ENCODE measurements around the gene SVEP1. TPM values are rescaled to one million over a fixed set of nuclear protein-coding genes. Genes with fewer than 3 reads are reported as not detected.

SVEP1 gene
- polyA plus RNA-seq, 1 of the 3 experiments (the other 2 are of a cell fraction) = 0.10 TPM

GRCh38 chr9:110443146-110443865, 136.2 kb downstream of the SVEP1 start (continued):
- TF ChIP-seq PBX3 (IDR thresholded peaks at IDR 0.05) (peak; percentile 12; the same call in 1 of the 2 replicates), CHD2 (IDR thresholded peaks at IDR 0.05; ENCODE audit: low read length, partially characterized antibody) (peak; percentile 53), NFIC (IDR thresholded peaks at IDR 0.05; ENCODE audit: borderline replicate concordance) (peak; percentile 23; the same call in 1 of the 2 replicates), RFX5 (IDR thresholded peaks at IDR 0.05; ENCODE audit: low read length) (no peak), FOSL2 (IDR thresholded peaks at IDR 0.05; ENCODE audit: borderline replicate concordance, low read depth) (no peak)

GRCh38 chr9:110440796-110441195, 138.7 kb downstream of the SVEP1 start:
- TF ChIP-seq MXI1 (IDR thresholded peaks at IDR 0.05; ENCODE audit: low read depth, low read length) = no peak
- TF ChIP-seq ELF1 (IDR thresholded peaks at IDR 0.05) = no peak
- no peak for TF ChIP-seq GABPA (IDR thresholded peaks at IDR 0.05; ENCODE audit: low read depth)
- no peak for TF ChIP-seq CTCF (IDR thresholded peaks at IDR 0.05)
- TF ChIP-seq NRF1 (IDR thresholded peaks at IDR 0.05; ENCODE audit: low read depth, low read length) = no peak
- no peak for TF ChIP-seq REST (IDR thresholded peaks at IDR 0.05; ENCODE audit: low read depth, low read length)
- TF ChIP-seq RAD21 (IDR thresholded peaks at IDR 0.05; ENCODE audit: low read length) = no peak
- TF ChIP-seq FOXM1 (IDR thresholded peaks at IDR 0.05; ENCODE audit: low read depth) = no peak
- no peak for TF ChIP-seq RCOR1 (IDR thresholded peaks at IDR 0.05; ENCODE audit: low read length)
- Histone ChIP-seq H2AFZ (ENCODE audit: low read depth) (no peak overlapping the region), H3K9me3 (no peaks in the 10 kb centered on the region), H3K4me2 (no peak overlapping the region), H3K27me3 (ENCODE audit: insufficient read depth) (no peaks in the 10 kb centered on the region), H3K79me2 (ENCODE audit: insufficient read depth) (no peaks in the 10 kb centered on the region), H3K4me1 (ENCODE audit: control insufficient read depth in 1 of 2, insufficient read depth in 2 of 2, low read depth in 1 of 2, low read length in 1 of 2) (no peaks in the 10 kb centered on the region; a peak in 1 of 4 replicates), H3K4me3 (ENCODE audit: low read depth in 2 of 2, low read length in 1 of 2) (no peak overlapping the region), H4K20me1 (ENCODE audit: insufficient read depth) (no peaks in the 10 kb centered on the region), H3K9me2 (no peaks in the 10 kb centered on the region), H3K27ac (ENCODE audit: low read depth in 2 of 2, low read length in 1 of 2) (no peak overlapping the region), H3F3A (replicated peaks; ENCODE audit: insufficient read depth) (no peaks in the 10 kb centered on the region), H3K36me3 (replicated peaks in 1 of 2; ENCODE audit: control insufficient read depth in 1 of 2, insufficient read depth in 2 of 2, low read length in 1 of 2) (no peaks in the 10 kb centered on the region), H3K9ac (no peak overlapping the region)
- ChIA-PET CTCF (no interaction called here), POLR2A (no interaction called here)
- DNase-seq = no peak
- WGBS (ENCODE audit: low lambda C conversion rate) = 68% methylated on average over 3 of the region's 3 CpGs

Data from SK-N-SH (cell line).